NCI-H774 (cell line): ENCODE measurements around the gene PLXNA2.

Source experiments
- DNase-seq: peaks from one replicate; lab custom pipeline; 2025; lab: John Stamatoyannopoulos, UW

PLXNA2 gene

GRCh38 chr1:208085655-208086515 lies 158.3 kb downstream of the PLXNA2 start:
- DNase-seq: no peak

- DNase-seq: no peak
Measured at GRCh38 chr1:208084764-208085163, 159.4 kb downstream of the PLXNA2 start.

- DNase-seq: no peak
Measured at GRCh38 chr1:208084220-208084619, 160.0 kb downstream of the PLXNA2 start.

GRCh38 chr1:208083715-208084085 lies 160.5 kb downstream of the PLXNA2 start:
- DNase-seq: no peak

- no peak for DNase-seq
Measured at GRCh38 chr1:208083016-208083714, 161.0 kb downstream of the PLXNA2 start.

- no peak for DNase-seq
Measured at GRCh38 chr1:208081972-208082371, 162.2 kb downstream of the PLXNA2 start.

GRCh38 chr1:208080396-208081286 lies 163.5 kb downstream of the PLXNA2 start:
- no peak for DNase-seq

GRCh38 chr1:208079161-208079560 lies 165.0 kb downstream of the PLXNA2 start:
- DNase-seq: no peak

GRCh38 chr1:208078752-208079151 lies 165.4 kb downstream of the PLXNA2 start:
- DNase-seq: no peak

GRCh38 chr1:208077232-208078075 lies 166.7 kb downstream of the PLXNA2 start:
- DNase-seq: no peak

- no peak for DNase-seq
Measured at GRCh38 chr1:208074353-208074752, 169.8 kb downstream of the PLXNA2 start.

GRCh38 chr1:208071435-208072031 lies 172.7 kb downstream of the PLXNA2 start:
- DNase-seq: no peak

GRCh38 chr1:208069908-208070307 lies 174.3 kb downstream of the PLXNA2 start:
- DNase-seq: no peak

GRCh38 chr1:208069317-208069716 lies 174.9 kb downstream of the PLXNA2 start:
- DNase-seq: no peak

- DNase-seq: no peak
Measured at GRCh38 chr1:208068908-208069307, 175.3 kb downstream of the PLXNA2 start.

GRCh38 chr1:208068407-208068806 lies 175.8 kb downstream of the PLXNA2 start:
- no peak for DNase-seq

- no peak for DNase-seq
Measured at GRCh38 chr1:208066583-208066982, 177.6 kb downstream of the PLXNA2 start.

GRCh38 chr1:208065862-208066261 lies 178.3 kb downstream of the PLXNA2 start:
- no peak for DNase-seq

- no peak for DNase-seq
Measured at GRCh38 chr1:208061632-208062031, 182.6 kb downstream of the PLXNA2 start.

- no peak for DNase-seq
Measured at GRCh38 chr1:208061118-208061517, 183.1 kb downstream of the PLXNA2 start.
